Measurements from ENCODE around the gene MDFIC. TPM values are rescaled to one million over a fixed set of nuclear protein-coding genes. Genes with fewer than 3 reads are reported as not detected.

The MDFIC gene
- total RNA-seq, 3 donors from 2014 or later (not counting 1 experiment from before 2014, with no cell fraction given), result 19.1 to 24.0 (median 21.8) TPM

DNA sequence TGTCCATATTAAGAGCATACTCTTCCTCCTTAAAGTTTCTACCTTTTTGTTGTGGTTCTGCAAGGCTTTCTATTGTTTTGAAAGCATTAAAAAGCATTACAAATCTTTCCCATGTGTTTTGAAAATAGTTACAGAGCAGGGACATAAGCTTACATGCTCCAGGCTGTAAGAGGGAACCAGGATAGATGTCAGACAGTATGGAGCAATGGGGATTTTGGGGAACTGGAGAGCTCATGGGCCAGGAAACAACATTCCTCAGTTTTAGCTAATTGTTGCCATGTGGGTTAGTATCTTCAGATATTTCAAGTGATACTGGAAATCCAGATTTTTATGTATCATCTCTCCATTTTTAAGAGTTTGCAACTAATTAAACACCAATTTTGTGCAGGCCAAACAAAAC is 3.5 kb downstream of the MDFIC start:
- no peaks in the 10 kb centered on the region for H3K36me3 ChIP-seq (ENCODE audit: control insufficient read depth, insufficient read depth, low read length)
- H3K9me3 ChIP-seq (ENCODE audit: control insufficient read depth, insufficient read depth, low read length), result no peaks in the 10 kb centered on the region
- Mint-ChIP-seq H3K36me3 (no peaks in the 10 kb centered on the region), H3K27ac (peak overlapping the region; percentile 37 to 45), H3K9me3 (no peaks in the 10 kb centered on the region), H3K4me1 (peaks cover 20 to 33% of the 10 kb centered on the region in 2 donors), H3K4me3 (peak overlapping the region; percentile 61), H3K27me3 (ENCODE audit: low read depth in 2 of 2) (no peaks in the 10 kb centered on the region)
- peak overlapping the region; percentile 23 for H3K27ac ChIP-seq (ENCODE audit: low read length)
- TF ChIP-seq, protein P1, sequence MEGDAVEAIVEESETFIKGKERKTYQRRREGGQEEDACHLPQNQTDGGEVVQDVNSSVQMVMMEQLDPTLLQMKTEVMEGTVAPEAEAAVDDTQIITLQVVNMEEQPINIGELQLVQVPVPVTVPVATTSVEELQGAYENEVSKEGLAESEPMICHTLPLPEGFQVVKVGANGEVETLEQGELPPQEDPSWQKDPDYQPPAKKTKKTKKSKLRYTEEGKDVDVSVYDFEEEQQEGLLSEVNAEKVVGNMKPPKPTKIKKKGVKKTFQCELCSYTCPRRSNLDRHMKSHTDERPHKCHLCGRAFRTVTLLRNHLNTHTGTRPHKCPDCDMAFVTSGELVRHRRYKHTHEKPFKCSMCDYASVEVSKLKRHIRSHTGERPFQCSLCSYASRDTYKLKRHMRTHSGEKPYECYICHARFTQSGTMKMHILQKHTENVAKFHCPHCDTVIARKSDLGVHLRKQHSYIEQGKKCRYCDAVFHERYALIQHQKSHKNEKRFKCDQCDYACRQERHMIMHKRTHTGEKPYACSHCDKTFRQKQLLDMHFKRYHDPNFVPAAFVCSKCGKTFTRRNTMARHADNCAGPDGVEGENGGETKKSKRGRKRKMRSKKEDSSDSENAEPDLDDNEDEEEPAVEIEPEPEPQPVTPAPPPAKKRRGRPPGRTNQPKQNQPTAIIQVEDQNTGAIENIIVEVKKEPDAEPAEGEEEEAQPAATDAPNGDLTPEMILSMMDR (IDR thresholded peaks at IDR 0.05), result no peak
- H3K27me3 ChIP-seq (ENCODE audit: control insufficient read depth, insufficient read depth, low read length), result no peaks in the 10 kb centered on the region
- no peak overlapping the region for H3K4me3 ChIP-seq (ENCODE audit: low read length)
- DNase-seq, result no peak
- ATAC-seq, result no peak
- peaks cover 9% of the 10 kb centered on the region for H3K4me1 ChIP-seq (ENCODE audit: control insufficient read depth, insufficient read depth, low read length)
- intact Hi-C loops (cut with micrococcal nuclease), result loop anchor here (10.0 kb wide), 1 partner anchor 1289 kb away; the partner anchor contains the start of gene TES

DNA sequence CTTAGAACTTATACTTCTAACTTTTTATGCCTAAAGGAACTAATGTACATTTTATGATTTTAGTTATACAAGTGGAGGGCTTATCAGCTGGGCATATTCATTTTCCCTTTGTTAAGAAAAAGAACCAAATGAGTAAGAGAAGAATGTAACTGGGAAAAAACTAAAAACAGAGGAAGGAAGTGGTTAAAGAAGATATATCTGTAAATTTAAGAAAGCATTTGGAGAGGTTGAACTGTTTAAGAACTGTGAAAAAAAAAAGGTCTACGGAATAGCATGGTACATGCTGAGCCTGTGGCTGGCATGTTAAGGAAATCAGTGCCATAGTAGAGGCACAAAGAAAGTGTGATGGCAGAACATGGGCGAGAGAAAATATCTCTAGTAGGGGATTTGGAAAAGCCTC is 6.2 kb downstream of the MDFIC start:
- ATAC-seq (no peak), DNase-seq (no peak)
- Histone ChIP-seq H3K36me3 (ENCODE audit: control insufficient read depth, insufficient read depth, low read length) (no peaks in the 10 kb centered on the region), H3K4me3 (ENCODE audit: low read length) (no peak overlapping the region), H3K9me3 (ENCODE audit: control insufficient read depth, insufficient read depth, low read length) (no peaks in the 10 kb centered on the region), H3K27me3 (ENCODE audit: control insufficient read depth, insufficient read depth, low read length) (no peaks in the 10 kb centered on the region), H3K27ac (ENCODE audit: low read length) (peak overlapping the region; percentile 2), H3K4me1 (ENCODE audit: control insufficient read depth, insufficient read depth, low read length) (peaks cover 13% of the 10 kb centered on the region)
- TF ChIP-seq, protein P1 (IDR thresholded peaks at IDR 0.05), result no peak
- H3K4me1 Mint-ChIP-seq, result peaks cover 27 to 42% of the 10 kb centered on the region in 2 donors
- no peaks in the 10 kb centered on the region for H3K9me3 Mint-ChIP-seq
- no peak overlapping the region for H3K4me3 Mint-ChIP-seq
- intact Hi-C loops (cut with micrococcal nuclease), result loop anchor here (10.0 kb wide), 1 partner anchor 1287 kb away; the partner anchor contains the start of gene TES
- no peaks in the 10 kb centered on the region for H3K27me3 Mint-ChIP-seq (ENCODE audit: low read depth in 2 of 2)
- 64% methylated on average over 1 of the region's 2 CpGs for WGBS (ENCODE audit: insufficient coverage)
- no peak overlapping the region for H3K27ac Mint-ChIP-seq
- no peaks in the 10 kb centered on the region for H3K36me3 Mint-ChIP-seq

DNA sequence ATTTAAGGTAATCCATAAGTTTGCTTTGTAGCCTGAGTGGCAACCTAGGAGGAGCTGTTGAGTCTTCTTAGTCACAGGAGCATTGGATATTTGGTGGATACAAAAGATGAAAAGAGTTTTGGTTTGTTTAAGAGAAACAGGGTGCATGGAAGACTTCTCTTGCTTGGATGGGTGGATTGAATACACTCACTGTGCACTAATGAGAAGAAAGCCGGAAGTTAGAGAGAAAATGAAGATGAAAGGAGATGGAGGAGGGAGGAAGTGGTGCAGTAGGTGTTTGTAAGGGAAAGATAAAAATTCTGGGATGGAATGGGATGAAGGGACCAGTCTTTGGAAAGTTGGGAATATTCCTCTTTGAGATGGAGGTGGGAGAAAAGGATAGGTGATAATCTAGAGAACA is 7.7 kb downstream of the MDFIC start:
- TF ChIP-seq, protein P1 (IDR thresholded peaks at IDR 0.05), result no peak
- Mint-ChIP-seq H3K27ac (no peak overlapping the region), H3K27me3 (ENCODE audit: low read depth in 2 of 2) (no peaks in the 10 kb centered on the region), H3K4me1 (peaks cover 24 to 36% of the 10 kb centered on the region in 2 donors), H3K9me3 (no peaks in the 10 kb centered on the region), H3K4me3 (no peak overlapping the region), H3K36me3 (no peaks in the 10 kb centered on the region)
- no peak for ATAC-seq
- no peak for DNase-seq
- H3K9me3 ChIP-seq (ENCODE audit: control insufficient read depth, insufficient read depth, low read length), result no peaks in the 10 kb centered on the region
- WGBS (ENCODE audit: insufficient coverage), result 87% methylated on average over 1 of the region's 1 CpG
- intact Hi-C loops (cut with micrococcal nuclease), result loop anchor here (10.0 kb wide), 1 partner anchor 1285 kb away; the partner anchor contains the start of gene TES
- H3K27me3 ChIP-seq (ENCODE audit: control insufficient read depth, insufficient read depth, low read length), result no peaks in the 10 kb centered on the region
- no peaks in the 10 kb centered on the region for H3K36me3 ChIP-seq (ENCODE audit: control insufficient read depth, insufficient read depth, low read length)
- H3K4me1 ChIP-seq (ENCODE audit: control insufficient read depth, insufficient read depth, low read length), result peaks cover 13% of the 10 kb centered on the region
- no peak overlapping the region for H3K4me3 ChIP-seq (ENCODE audit: low read length)
- H3K27ac ChIP-seq (ENCODE audit: low read length), result no peak overlapping the region

DNA sequence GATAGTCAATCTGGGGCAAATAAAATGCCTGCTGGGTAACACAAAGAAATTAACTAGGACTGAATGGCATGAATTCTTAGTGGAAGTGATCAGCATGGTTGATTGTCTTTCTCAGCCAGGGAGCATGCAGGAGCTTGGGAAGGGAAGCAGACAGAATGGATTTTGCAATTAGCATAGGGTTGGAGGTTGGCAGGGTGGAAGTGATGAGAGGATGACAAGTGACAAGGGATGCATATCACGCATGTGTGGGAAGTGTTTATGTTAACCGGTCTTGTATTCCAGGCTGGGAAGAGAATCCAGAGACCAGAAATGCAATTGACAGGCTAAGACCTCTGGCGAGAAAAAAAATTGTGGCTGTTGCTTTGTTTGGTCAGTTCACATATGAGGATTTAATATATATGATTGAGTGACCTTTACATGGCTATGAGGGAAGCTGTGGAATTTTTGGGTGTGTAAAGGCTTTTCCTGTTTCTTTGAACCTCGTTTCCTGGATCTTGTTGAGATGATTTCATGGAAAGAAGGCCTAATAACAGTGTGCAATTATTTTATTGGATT is 8.3 kb downstream of the MDFIC start:
- no peak overlapping the region for H3K4me3 Mint-ChIP-seq
- H3K9me3 ChIP-seq (ENCODE audit: control insufficient read depth, insufficient read depth, low read length), result no peaks in the 10 kb centered on the region
- intact Hi-C loops (cut with micrococcal nuclease), result no loop called here
- H3K9me3 Mint-ChIP-seq, result no peaks in the 10 kb centered on the region
- H3K27ac Mint-ChIP-seq, result no peak overlapping the region
- 75% methylated on average over 4 of the region's 4 CpGs for WGBS (ENCODE audit: insufficient coverage)
- H3K27me3 Mint-ChIP-seq (ENCODE audit: low read depth in 2 of 2), result no peaks in the 10 kb centered on the region
- TF ChIP-seq, protein P1 (IDR thresholded peaks at IDR 0.05), result no peak
- H3K4me3 ChIP-seq (ENCODE audit: low read length), result no peak overlapping the region
- H3K27me3 ChIP-seq (ENCODE audit: control insufficient read depth, insufficient read depth, low read length), result no peaks in the 10 kb centered on the region
- no peaks in the 10 kb centered on the region for H3K36me3 Mint-ChIP-seq
- H3K4me1 ChIP-seq (ENCODE audit: control insufficient read depth, insufficient read depth, low read length), result peaks cover 13% of the 10 kb centered on the region
- DNase-seq (no peak), ATAC-seq (no peak)
- H3K36me3 ChIP-seq (ENCODE audit: control insufficient read depth, insufficient read depth, low read length), result no peaks in the 10 kb centered on the region
- no peak overlapping the region for H3K27ac ChIP-seq (ENCODE audit: low read length)
- H3K4me1 Mint-ChIP-seq, result peaks cover 27 to 40% of the 10 kb centered on the region in 2 donors

Data from natural killer cell (primary cell).